ENCODE results near the gene LRRC57. TPM values are rescaled to one million over a fixed set of nuclear protein-coding genes. Genes with fewer than 3 reads are reported as not detected.
A peak's percentile ranks its signal among the peaks of the same experiment; 100 is the strongest.

LRRC57 gene
- total RNA-seq, 6 donors from 2014 or later, result 24.0 to 48.2 (median 31.2) TPM

DNA sequence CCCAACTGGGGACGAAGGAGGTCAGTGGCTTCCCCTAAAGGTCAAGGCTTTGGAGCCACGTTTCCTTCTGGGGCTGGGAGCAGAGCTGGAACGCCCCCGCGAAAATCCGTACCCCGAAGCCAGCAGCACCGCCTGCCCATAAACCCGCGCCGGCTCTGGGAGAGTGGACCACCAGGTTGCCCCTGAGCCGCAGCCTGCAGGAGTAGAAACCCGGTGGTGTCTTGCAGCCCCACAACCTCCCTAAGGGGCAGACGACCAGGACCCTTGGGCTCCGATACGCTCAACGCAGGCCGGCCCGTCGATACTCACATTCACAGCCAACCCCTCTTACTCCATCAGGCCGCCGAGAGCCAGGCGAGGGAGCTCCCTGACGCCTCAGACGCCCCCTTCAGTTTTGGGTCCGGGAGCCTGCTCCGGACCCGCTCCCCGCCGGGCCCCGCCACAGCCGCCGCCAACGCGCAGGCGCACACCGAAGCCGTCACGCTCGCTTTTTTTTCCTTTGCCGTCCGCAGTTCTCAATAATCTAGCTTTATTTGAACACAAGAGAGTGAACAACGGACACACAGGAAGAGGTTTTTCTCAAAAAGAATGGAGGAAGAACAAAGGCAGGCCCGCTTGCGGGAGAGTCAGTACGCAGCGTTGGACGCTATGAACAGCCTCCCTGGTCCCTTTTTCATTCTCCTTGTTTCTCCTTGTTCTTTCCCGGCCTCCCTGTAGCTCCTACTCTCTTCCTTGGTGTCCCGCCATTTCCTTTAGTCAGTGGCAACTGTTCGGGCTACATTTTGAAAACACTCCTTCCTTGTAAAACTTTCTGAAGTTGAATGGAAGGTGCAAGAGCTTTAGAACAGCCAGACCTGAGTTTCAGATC is 57.7 kb downstream of the LRRC57 start, which contains the start of gene ZNF106:
TSS of gene ZNF106 (minus strand) at position 471 of the 868 bp plus-strand sequence. CDS start 18,852 bp downstream, outside the sequence.
- Histone ChIP-seq H3K27ac (peak within 1 kb of the TSS; percentile 92 to 95 (median 92)), H3K27me3 (no peaks in the 10 kb centered on the region), H3K36me3 (no peaks in the 10 kb centered on the region), H3K4me3 (peak within 1 kb of the TSS; percentile 60 to 84 (median 77)), H3K9me3 (no peaks in the 10 kb centered on the region), H3K4me1 (peaks cover 47 to 61% (median 57%) of the 10 kb centered on the region in 4 donors)
- DNase-seq (peak; percentile 81 to 98), ATAC-seq (ENCODE audit: low FRiP score in 2 of 2) (peak; percentile 84 to 86)
- TF ChIP-seq, protein P1, sequence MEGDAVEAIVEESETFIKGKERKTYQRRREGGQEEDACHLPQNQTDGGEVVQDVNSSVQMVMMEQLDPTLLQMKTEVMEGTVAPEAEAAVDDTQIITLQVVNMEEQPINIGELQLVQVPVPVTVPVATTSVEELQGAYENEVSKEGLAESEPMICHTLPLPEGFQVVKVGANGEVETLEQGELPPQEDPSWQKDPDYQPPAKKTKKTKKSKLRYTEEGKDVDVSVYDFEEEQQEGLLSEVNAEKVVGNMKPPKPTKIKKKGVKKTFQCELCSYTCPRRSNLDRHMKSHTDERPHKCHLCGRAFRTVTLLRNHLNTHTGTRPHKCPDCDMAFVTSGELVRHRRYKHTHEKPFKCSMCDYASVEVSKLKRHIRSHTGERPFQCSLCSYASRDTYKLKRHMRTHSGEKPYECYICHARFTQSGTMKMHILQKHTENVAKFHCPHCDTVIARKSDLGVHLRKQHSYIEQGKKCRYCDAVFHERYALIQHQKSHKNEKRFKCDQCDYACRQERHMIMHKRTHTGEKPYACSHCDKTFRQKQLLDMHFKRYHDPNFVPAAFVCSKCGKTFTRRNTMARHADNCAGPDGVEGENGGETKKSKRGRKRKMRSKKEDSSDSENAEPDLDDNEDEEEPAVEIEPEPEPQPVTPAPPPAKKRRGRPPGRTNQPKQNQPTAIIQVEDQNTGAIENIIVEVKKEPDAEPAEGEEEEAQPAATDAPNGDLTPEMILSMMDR (IDR thresholded peaks at IDR 0.05), result peak in 1 of 6 experiments; percentile 19
- TF ChIP-seq POLR2AphosphoS5 (IDR thresholded peaks at IDR 0.05) (peak; percentile 70 to 97), POLR2A (IDR thresholded peaks at IDR 0.05) (peak in 3 of 4 donors; percentile 91 to 96 (median 93)), EP300 (IDR thresholded peaks at IDR 0.05) (peak in 1 of 4 donors; percentile 81)
- WGBS, 2 donors, result 0 to 1% methylated on average over 32 to 44 of the region's 51 CpGs

- H3K4me3 ChIP-seq, result peak overlapping the region; percentile 60 to 84 (median 77)
- 1 to 2% methylated on average over 11 of the region's 11 CpGs for WGBS, 2 donors
- TF ChIP-seq POLR2AphosphoS5 (IDR thresholded peaks at IDR 0.05), result no peak
- no peak for TF ChIP-seq EP300 (IDR thresholded peaks at IDR 0.05)
- TF ChIP-seq POLR2A (IDR thresholded peaks at IDR 0.05), result no peak
- H3K27me3 ChIP-seq, result no peaks in the 10 kb centered on the region
- no peaks in the 10 kb centered on the region for H3K36me3 ChIP-seq
- H3K4me1 ChIP-seq, result peaks cover 47 to 60% (median 57%) of the 10 kb centered on the region in 4 donors
- peak overlapping the region; percentile 92 to 95 (median 92) for H3K27ac ChIP-seq
- no peak for DNase-seq
- peak in 1 of 2 donors; percentile 14 for ATAC-seq (ENCODE audit: low FRiP score in 2 of 2)
- H3K9me3 ChIP-seq, result no peaks in the 10 kb centered on the region
Measured at GRCh38 chr15:42490291-42490670, 58.3 kb downstream of the LRRC57 start.

Other genes with a start within 250 kb of the LRRC57 start
- 100 to 1,000 TPM in 1 of 6 donors, 10 to 100 TPM in 5; 24.0 to 369 (median 54.3) TPM for gene CAPN3, start 189.3 kb downstream of the LRRC57 start, total RNA-seq
- gene ZNF106, start 57.7 kb downstream of the LRRC57 start, total RNA-seq, result 100 to 1,000 TPM in 2 of 6 donors, 10 to 100 TPM in 4; 67.0 to 130 (median 93.0) TPM
- 100 to 1,000 TPM in 1 of 6 donors, 10 to 100 TPM in 5; 47.3 to 108 (median 63.7) TPM for gene SNAP23, start 53.2 kb downstream of the LRRC57 start, total RNA-seq
- gene HAUS2, start within 50 bp of the LRRC57 start, total RNA-seq, result 10 to 100 TPM; 10.2 to 31.9 (median 20.5) TPM
- 100 to 1,000 TPM in 1 of 6 donors, 10 to 100 TPM in 5; 14.6 to 141 (median 28.8) TPM for gene STARD9, start 26.8 kb upstream of the LRRC57 start, total RNA-seq
- gene CDAN1, start 188.3 kb upstream of the LRRC57 start, total RNA-seq, result 10 to 100 TPM in 5 of 6 donors, 1 to 10 TPM in 1; 9.1 to 30.4 (median 12.6) TPM

Measured in upper lobe of left lung (tissue), 6 donors.